H1 (cell line): Measurements from ENCODE around the gene FAM50A. TPM values are rescaled to one million over a fixed set of nuclear protein-coding genes. Genes with fewer than 3 reads are reported as not detected.
A peak's percentile ranks its signal among the peaks of the same experiment; 100 is the strongest.

Experiments used
- ASH2L ChIP-seq: fragments of 200-600, 300-600 bp; sonication (generic); IDR thresholded peaks from one replicate; pipeline ENCODE4 v1.7.1; 2017; ENCODE audit warnings: low read length
- BACH1 ChIP-seq: IDR thresholded peaks from 2 replicates; pipeline ENCODE4 v1.6.1; 2012; ENCODE audit warnings: low read length, improper control_type of control experiment
- EP300 ChIP-seq, 2 experiments: IDR thresholded peaks; 1 replicate in 1 of 2; 2 replicates in 1 of 2; pipeline ENCODE4 v1.6.1; 2011 to 2012; ENCODE audit warnings: low read depth in 2 of 2, low read length in 2 of 2, mild to moderate bottlenecking in 2 of 2, borderline replicate concordance in 1 of 2, inconsistent platforms in 1 of 2, moderate library complexity in 1 of 2
- POLR2A ChIP-seq, 2 experiments: IDR thresholded peaks; 1 replicate in 1 of 2; 2 replicates in 1 of 2; pipeline ENCODE4 v1.6.1; 2011; ENCODE audit warnings: low read depth in 2 of 2, low read length in 2 of 2, mild to moderate bottlenecking in 2 of 2; ENCODE audit errors: control extremely low read depth in 1 of 2
- RFX5 ChIP-seq: IDR thresholded peaks from 2 replicates; pipeline ENCODE4 v1.6.1; 2011; ENCODE audit warnings: low read depth, low read length, improper control_type of control experiment, borderline replicate concordance
- TAF7 ChIP-seq: optimal IDR thresholded peaks from 2 replicates; pipeline ENCODE3; 2011; ENCODE audit warnings: low read depth, mild to moderate bottlenecking, inconsistent platforms, low read length, moderate library complexity, borderline replicate concordance
- TEAD4 ChIP-seq: IDR thresholded peaks from 2 replicates; pipeline ENCODE4 v1.6.1; 2012; ENCODE audit warnings: low read depth, low read length, inconsistent platforms, mixed read lengths
- polyA plus RNA-seq, 7 experiments: library from polyadenylated mRNA; depleted of rRNA in 3 of 7; stranded (reverse) in 5 of 7; unstranded in 2 of 7; fragments of >200 nt in 5 of 7; fragments of 200-250 nt in 2 of 7; gene quantifications; 1 replicate in 5 of 7; 2 replicates in 1 of 7; 4 replicates in 1 of 7; pipeline versions ENCODE4 v1.2.1 to v1.2.3, GENCODE V29; 2011 to 2013; ENCODE audit warnings: missing spikeins in 2 of 7, mixed read lengths in 2 of 7
- total RNA-seq: library from RNA; stranded (reverse); fragmentation: NEBNext Ultra II Directional; extraction: Animal tissue kit (Norgen Biotek cat#: 25700); gene quantifications from 2 replicates; pipeline ENCODE4 v1.2.1, GENCODE V29; 2021
- TF ChIP-seq, protein P1 (sequence below): fragments of 300-600 bp; sonication (generic); IDR thresholded peaks from 2 replicates; pipeline ENCODE4 v1.7.1; 2012; ENCODE audit warnings: low read length, moderate library complexity, mild to moderate bottlenecking, inconsistent platforms; ENCODE audit not compliant: insufficient replicate concordance

The FAM50A gene
- total and polyA plus RNA-seq, 2 of the 8 experiments (the other 6 are each of a cell fraction or from before 2014, with no cell fraction given) = 30.7 to 48.7 TPM

DNA sequence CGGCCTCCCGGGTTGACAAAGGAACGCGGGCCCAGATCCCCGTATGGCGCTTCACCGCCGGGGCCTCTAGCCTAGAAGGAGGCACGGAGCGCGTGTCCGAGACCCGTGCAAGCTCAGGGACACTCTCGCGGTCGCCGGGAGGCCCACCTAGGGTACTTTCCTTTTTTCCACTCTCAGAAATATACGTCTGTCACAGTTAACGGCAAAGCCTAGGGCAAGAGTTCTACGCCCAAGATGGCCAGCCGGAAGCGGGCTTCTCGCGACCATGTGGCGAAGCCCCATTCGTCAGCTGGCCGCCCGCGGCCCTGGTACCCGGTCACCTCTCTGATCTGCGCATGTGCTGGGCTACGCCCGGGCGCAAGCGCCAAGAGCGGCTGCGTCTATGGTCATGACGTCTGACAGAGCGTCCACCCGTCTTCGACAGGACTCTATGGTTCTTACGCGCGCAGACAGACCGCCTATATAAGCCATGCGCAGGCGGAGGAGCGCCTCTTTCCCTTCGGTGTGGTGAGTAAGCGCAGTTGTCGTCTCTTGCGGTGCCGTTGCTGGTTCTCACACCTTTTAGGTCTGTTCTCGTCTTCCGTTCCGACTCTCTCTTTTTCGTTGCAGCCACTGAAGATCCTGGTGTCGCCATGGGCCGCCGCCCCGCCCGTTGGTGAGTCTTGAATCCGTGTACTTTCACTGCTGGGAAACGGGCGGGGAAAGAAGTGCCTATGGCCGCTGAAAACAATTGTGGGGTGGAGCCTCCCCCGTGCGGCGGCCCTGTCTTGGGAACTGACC lies 45.9 kb upstream of the FAM50A start, which contains the start of gene RPL10 (continued):
- TF ChIP-seq, protein P1, sequence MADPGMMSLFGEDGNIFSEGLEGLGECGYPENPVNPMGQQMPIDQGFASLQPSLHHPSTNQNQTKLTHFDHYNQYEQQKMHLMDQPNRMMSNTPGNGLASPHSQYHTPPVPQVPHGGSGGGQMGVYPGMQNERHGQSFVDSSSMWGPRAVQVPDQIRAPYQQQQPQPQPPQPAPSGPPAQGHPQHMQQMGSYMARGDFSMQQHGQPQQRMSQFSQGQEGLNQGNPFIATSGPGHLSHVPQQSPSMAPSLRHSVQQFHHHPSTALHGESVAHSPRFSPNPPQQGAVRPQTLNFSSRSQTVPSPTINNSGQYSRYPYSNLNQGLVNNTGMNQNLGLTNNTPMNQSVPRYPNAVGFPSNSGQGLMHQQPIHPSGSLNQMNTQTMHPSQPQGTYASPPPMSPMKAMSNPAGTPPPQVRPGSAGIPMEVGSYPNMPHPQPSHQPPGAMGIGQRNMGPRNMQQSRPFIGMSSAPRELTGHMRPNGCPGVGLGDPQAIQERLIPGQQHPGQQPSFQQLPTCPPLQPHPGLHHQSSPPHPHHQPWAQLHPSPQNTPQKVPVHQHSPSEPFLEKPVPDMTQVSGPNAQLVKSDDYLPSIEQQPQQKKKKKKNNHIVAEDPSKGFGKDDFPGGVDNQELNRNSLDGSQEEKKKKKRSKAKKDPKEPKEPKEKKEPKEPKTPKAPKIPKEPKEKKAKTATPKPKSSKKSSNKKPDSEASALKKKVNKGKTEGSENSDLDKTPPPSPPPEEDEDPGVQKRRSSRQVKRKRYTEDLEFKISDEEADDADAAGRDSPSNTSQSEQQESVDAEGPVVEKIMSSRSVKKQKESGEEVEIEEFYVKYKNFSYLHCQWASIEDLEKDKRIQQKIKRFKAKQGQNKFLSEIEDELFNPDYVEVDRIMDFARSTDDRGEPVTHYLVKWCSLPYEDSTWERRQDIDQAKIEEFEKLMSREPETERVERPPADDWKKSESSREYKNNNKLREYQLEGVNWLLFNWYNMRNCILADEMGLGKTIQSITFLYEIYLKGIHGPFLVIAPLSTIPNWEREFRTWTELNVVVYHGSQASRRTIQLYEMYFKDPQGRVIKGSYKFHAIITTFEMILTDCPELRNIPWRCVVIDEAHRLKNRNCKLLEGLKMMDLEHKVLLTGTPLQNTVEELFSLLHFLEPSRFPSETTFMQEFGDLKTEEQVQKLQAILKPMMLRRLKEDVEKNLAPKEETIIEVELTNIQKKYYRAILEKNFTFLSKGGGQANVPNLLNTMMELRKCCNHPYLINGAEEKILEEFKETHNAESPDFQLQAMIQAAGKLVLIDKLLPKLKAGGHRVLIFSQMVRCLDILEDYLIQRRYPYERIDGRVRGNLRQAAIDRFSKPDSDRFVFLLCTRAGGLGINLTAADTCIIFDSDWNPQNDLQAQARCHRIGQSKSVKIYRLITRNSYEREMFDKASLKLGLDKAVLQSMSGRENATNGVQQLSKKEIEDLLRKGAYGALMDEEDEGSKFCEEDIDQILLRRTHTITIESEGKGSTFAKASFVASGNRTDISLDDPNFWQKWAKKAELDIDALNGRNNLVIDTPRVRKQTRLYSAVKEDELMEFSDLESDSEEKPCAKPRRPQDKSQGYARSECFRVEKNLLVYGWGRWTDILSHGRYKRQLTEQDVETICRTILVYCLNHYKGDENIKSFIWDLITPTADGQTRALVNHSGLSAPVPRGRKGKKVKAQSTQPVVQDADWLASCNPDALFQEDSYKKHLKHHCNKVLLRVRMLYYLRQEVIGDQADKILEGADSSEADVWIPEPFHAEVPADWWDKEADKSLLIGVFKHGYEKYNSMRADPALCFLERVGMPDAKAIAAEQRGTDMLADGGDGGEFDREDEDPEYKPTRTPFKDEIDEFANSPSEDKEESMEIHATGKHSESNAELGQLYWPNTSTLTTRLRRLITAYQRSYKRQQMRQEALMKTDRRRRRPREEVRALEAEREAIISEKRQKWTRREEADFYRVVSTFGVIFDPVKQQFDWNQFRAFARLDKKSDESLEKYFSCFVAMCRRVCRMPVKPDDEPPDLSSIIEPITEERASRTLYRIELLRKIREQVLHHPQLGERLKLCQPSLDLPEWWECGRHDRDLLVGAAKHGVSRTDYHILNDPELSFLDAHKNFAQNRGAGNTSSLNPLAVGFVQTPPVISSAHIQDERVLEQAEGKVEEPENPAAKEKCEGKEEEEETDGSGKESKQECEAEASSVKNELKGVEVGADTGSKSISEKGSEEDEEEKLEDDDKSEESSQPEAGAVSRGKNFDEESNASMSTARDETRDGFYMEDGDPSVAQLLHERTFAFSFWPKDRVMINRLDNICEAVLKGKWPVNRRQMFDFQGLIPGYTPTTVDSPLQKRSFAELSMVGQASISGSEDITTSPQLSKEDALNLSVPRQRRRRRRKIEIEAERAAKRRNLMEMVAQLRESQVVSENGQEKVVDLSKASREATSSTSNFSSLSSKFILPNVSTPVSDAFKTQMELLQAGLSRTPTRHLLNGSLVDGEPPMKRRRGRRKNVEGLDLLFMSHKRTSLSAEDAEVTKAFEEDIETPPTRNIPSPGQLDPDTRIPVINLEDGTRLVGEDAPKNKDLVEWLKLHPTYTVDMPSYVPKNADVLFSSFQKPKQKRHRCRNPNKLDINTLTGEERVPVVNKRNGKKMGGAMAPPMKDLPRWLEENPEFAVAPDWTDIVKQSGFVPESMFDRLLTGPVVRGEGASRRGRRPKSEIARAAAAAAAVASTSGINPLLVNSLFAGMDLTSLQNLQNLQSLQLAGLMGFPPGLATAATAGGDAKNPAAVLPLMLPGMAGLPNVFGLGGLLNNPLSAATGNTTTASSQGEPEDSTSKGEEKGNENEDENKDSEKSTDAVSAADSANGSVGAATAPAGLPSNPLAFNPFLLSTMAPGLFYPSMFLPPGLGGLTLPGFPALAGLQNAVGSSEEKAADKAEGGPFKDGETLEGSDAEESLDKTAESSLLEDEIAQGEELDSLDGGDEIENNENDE = no peak
- TF ChIP-seq RFX5 = no peak
- TF ChIP-seq TEAD4 = no peak
- TF ChIP-seq BACH1 = no peak
- no peak for TF ChIP-seq ASH2L
- TF ChIP-seq TAF7 = peak; percentile 96
- no peak for TF ChIP-seq EP300 (IDR thresholded peaks at IDR 0.05; ENCODE audit: borderline replicate concordance in 1 of 2, low read depth in 2 of 2, low read length in 2 of 2)
- TF ChIP-seq POLR2A (IDR thresholded peaks at IDR 0.05; ENCODE audit: control extremely low read depth in 1 of 2, low read depth in 2 of 2, low read length in 2 of 2) = peak in 1 of 2 experiments; percentile 99; a peak in 2 of 3 replicates
